Ectodermal cell (in vitro differentiated cells): ENCODE results near the gene CTIF.

Experiments used
- H3K27ac ChIP-seq: 2 replicates; pipeline ENCODE4 v1.7.0; 2013; ENCODE audit warnings: mild to moderate bottlenecking, low read depth, low read length; ENCODE audit not compliant: insufficient read depth, poor library complexity, severe bottlenecking
- H3K27me3 ChIP-seq: 2 replicates; pipeline ENCODE4 v1.7.0; 2013; ENCODE audit warnings: mild to moderate bottlenecking, low read length; ENCODE audit not compliant: insufficient read depth, control insufficient read depth, poor library complexity, severe bottlenecking
- H3K36me3 ChIP-seq: one replicate; pipeline ENCODE4 v1.7.0; 2013; ENCODE audit warnings: low read length; ENCODE audit not compliant: control insufficient read depth, insufficient read depth
- H3K4me1 ChIP-seq: one replicate; pipeline ENCODE4 v1.7.0; 2013; ENCODE audit warnings: low read length; ENCODE audit not compliant: control insufficient read depth, insufficient read depth
- H3K4me3 ChIP-seq: 2 replicates; pipeline ENCODE4 v1.7.0; 2013; ENCODE audit warnings: low read depth, low read length, control low read depth; ENCODE audit not compliant: insufficient read depth
- H3K9me3 ChIP-seq: 2 replicates; pipeline ENCODE4 v1.7.0; 2013; ENCODE audit warnings: mild to moderate bottlenecking, low read length, moderate library complexity; ENCODE audit not compliant: control insufficient read depth
- WGBS, 2 experiments: methylation state at CpG; one replicate each; pipeline ENCODE4 v1.1.7; 2013; ENCODE audit warnings: missing lambda C conversion rate in 2 of 2; 5-methylcytosine and 5-hydroxymethylcytosine counted together

The CTIF gene

DNA sequence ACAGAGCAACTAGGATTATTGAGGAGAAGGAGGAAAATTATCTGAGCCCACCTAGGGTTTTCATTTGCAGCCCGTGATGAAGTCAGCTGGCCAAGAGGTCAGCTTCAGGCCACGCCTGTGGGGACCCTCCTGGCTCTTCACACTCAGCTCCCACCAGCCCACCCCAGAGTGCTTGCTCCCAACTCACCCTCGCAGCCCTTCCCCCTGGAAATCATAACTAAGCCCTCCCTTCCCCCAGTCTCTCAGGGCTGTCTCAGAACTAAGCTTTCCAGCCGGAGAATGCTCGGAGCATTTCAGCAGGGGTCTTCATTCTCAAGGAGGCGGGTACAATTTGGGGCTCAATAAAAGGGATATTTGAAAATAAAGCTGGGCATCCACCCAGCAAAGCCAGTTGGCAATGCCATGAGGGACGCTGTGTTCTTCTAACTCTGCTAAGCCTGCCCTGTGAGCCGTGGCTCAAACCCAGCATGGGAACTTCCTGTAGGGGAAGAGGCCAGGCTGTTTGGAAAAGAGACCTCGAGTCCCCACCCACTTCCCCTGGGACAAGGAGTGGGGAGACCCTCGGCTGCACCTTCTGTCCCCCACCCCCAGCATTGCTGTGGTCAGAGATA, 194.9 kb downstream of the CTIF start:
- H3K4me3 ChIP-seq: no peak overlapping the region
- 60 to 66% methylated on average over 10 of the region's 10 CpGs for WGBS, 2 experiments
- H3K27me3 ChIP-seq: no peaks in the 10 kb centered on the region
- H3K36me3 ChIP-seq: no peaks in the 10 kb centered on the region
- no peak overlapping the region for H3K27ac ChIP-seq
- H3K4me1 ChIP-seq: peaks cover 18% of the 10 kb centered on the region
- H3K9me3 ChIP-seq: no peaks in the 10 kb centered on the region

DNA sequence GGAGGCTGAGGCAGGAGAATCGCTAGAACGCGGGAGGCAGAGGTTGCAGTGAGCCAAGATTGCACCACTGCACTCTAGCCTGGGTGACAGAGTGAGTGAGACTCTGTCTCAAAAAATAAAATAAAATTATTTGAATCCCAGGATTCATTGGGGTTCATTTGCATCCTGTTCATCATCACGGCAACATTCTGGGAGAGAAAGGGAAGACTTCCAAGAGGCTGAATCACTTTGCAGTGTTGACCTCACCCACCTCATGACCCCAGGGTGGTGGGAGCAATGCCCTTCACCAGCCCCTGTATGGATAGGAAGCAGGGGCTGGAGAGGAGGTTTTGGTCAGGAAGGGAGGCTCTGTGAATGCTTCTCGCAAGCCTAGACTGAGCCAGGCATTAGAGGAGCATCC, 195.6 kb downstream of the CTIF start:
- H3K36me3 ChIP-seq: no peaks in the 10 kb centered on the region
- H3K27me3 ChIP-seq: no peaks in the 10 kb centered on the region
- H3K4me3 ChIP-seq: no peak overlapping the region
- WGBS, 2 experiments: 92 to 93% methylated on average over 5 of the region's 5 CpGs
- H3K9me3 ChIP-seq: no peaks in the 10 kb centered on the region
- H3K4me1 ChIP-seq: peaks cover 18% of the 10 kb centered on the region
- H3K27ac ChIP-seq: no peak overlapping the region

DNA sequence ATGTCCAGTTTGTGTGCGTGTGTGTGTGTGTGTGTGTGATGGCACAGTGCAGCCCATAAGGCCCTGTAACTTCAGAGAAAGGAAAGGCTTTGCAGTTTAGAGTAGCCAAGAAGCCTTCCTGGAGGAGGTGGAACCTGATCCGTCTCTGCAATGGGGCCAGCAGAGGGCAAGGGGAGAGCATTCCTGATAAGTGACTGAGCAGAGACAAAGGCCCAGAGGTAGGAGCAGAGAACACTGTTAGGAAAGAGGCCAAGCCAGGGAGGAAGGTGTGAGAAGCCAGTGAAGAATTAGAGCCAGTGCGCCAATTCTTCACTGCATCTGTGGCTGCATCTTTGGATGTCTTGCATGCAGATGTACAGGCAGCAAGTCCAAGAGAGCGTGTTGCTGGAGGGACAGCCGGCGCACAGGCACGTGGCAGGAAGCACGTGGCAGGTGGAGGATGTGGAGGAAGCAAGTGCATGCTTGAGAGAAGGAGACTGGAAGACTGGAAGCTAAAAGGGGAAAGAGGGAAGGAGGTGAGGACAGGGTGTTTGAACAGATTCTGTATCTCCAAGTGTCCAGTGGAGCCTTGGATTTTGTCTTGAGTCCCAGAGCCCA, 196.3 kb downstream of the CTIF start:
- H3K4me3 ChIP-seq: no peak overlapping the region
- no peaks in the 10 kb centered on the region for H3K9me3 ChIP-seq
- WGBS, 2 experiments: 84% methylated on average over 8 of the region's 8 CpGs
- peaks cover 18% of the 10 kb centered on the region for H3K4me1 ChIP-seq
- H3K36me3 ChIP-seq: no peaks in the 10 kb centered on the region
- no peak overlapping the region for H3K27ac ChIP-seq
- no peaks in the 10 kb centered on the region for H3K27me3 ChIP-seq

DNA sequence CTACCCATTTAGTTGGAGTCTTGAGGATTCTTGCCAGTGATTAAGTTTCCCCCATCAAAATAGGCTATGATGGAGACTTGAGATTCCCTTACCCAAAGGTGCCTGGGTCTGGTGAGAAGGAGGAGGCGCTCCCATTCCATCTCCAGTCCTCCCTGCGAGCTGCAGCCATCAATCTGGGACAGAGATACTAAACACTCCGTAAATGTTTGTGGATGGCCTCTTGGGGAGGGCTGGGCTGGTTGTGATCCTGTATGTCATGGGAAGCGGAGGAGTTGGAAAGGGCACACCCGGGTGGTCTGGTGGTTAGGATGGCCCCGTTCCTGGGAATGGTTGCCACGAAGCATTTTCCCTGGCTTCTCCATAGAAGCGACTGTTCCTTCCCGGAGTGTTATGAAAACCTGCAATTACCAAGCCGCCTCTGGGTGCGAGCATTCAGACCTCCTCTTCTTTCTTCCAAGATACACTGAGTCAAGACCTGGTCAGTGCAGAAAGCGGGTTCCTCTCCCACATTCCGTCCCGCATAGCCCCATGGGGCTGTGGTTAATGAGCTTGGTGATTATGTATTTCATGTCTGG, 196.9 kb downstream of the CTIF start:
- Histone ChIP-seq H3K27me3 (no peaks in the 10 kb centered on the region), H3K9me3 (no peaks in the 10 kb centered on the region), H3K4me1 (peaks cover 18% of the 10 kb centered on the region), H3K4me3 (no peak overlapping the region), H3K36me3 (no peaks in the 10 kb centered on the region), H3K27ac (no peak overlapping the region)
- WGBS, 2 experiments: 94 to 96% methylated on average over 14 of the region's 14 CpGs

DNA sequence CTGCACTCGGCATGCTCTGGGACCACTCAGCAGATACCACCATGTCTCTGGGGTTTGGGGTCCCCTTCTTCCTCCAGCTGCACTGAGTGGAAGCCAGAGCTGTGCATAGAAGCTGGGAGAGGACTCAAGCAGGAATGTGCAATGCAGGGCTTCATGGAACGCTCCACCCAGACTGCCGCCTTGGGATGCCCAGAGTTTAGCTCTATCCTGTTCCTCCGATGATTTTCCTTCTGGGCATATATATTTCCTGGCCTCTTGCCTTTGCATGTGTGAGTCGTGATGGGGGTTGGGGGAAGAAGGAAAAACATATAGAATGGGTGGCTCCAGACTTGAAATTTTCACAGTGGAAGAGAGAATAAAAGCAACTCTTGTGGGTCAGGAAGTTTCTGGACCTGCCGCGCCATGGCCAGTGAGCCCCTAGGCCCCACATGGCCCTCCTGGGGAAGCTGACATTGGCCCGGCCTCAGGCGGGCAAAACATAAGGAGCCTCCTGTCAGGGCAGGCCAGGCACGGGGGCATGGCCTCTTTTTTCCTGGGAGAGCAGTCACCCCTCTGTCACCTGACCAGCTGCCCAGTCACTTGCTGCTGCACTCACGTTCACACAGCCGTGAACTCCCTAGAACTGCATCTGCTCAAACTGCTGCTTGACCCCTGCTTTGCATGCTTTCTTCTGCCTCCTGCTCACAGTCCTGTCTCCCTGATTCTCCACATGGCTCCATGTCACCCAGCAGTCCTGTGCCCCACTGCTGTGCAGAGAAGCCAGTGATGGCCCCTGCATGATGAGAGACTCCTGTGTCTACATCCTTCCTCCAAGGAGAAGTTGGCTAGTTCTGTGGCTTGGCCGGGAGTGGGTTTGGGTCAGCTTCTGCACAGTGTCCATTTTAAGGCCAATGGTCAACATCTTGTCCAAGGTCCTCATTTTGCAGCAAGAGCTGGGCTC, 197.8 kb downstream of the CTIF start:
- H3K4me1 ChIP-seq: peaks cover 18% of the 10 kb centered on the region
- no peaks in the 10 kb centered on the region for H3K27me3 ChIP-seq
- WGBS, 2 experiments: 93 to 95% methylated on average over 13 of the region's 13 CpGs
- no peak overlapping the region for H3K27ac ChIP-seq
- H3K9me3 ChIP-seq: no peaks in the 10 kb centered on the region
- no peak overlapping the region for H3K4me3 ChIP-seq
- no peaks in the 10 kb centered on the region for H3K36me3 ChIP-seq

DNA sequence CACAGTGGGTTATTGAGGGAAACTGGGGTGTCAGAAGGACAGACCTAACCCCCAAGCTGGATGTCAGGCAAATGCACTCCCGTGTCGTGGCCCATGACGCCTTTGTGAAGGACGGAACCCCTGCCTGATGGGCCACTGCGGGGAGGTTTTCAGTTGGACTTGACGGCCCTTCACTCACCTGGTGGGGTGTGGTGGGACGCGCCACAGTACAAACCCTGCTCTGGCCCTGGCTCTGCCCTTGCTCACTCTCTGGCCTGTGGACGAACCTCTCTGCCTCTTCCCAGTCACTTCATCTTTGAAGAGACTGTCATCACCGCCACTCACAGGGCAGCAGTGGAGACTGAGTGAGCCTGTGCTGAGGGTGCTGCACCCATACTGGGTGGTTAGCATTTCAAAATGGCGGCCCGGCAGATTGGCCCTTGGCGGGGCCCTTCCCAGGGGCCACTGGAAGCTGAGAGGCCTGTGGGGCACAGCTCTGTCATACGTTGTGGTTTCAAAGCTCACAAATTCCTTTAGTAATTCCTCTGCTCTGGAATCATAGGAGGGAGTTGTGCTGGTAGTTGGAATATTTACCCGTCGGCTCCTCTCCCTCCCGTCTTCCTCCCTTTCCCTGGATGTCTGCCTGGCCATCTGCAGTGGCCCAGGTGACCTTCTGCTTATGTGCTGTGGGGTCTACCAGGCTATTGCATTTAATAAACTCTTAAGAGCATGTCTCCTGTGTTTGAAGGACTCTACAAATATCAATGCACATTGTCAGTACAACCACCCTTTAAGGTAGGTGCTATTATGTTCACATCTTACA, 200.6 kb downstream of the CTIF start:
- Histone ChIP-seq H3K27ac (no peak overlapping the region), H3K36me3 (no peaks in the 10 kb centered on the region), H3K27me3 (no peaks in the 10 kb centered on the region)

DNA sequence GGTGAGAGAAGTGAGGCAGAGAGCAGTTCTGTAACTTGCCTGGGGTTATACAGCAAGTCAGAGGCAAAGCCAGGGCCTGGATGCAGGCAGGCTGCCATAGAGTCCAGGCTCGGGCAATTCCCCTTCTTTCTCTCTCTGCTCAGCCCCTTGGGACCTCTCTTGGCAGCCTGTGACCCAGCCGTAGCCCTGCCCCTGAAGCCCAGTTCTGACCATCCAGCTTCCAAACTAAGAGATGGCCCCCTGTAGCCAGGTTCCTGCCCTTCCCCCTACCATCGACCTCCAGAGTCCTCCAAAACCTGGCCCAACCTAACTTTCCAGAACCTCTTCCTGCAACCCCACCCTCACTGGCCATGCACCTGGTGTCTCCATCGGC, 201.2 kb downstream of the CTIF start:
- Histone ChIP-seq H3K27me3 (no peaks in the 10 kb centered on the region), H3K9me3 (no peaks in the 10 kb centered on the region), H3K36me3 (no peaks in the 10 kb centered on the region), H3K4me1 (peaks cover 3% of the 10 kb centered on the region), H3K4me3 (no peak overlapping the region), H3K27ac (no peak overlapping the region)
- 91 to 94% methylated on average over 4 of the region's 4 CpGs for WGBS, 2 experiments

More for the DNA sequence above, 200.6 kb downstream of the CTIF start:
- Histone ChIP-seq H3K4me3 (no peak overlapping the region), H3K4me1 (peaks cover 9% of the 10 kb centered on the region), H3K9me3 (no peaks in the 10 kb centered on the region)
- WGBS, 2 experiments: 87 to 88% methylated on average over 17 of the region's 17 CpGs

DNA sequence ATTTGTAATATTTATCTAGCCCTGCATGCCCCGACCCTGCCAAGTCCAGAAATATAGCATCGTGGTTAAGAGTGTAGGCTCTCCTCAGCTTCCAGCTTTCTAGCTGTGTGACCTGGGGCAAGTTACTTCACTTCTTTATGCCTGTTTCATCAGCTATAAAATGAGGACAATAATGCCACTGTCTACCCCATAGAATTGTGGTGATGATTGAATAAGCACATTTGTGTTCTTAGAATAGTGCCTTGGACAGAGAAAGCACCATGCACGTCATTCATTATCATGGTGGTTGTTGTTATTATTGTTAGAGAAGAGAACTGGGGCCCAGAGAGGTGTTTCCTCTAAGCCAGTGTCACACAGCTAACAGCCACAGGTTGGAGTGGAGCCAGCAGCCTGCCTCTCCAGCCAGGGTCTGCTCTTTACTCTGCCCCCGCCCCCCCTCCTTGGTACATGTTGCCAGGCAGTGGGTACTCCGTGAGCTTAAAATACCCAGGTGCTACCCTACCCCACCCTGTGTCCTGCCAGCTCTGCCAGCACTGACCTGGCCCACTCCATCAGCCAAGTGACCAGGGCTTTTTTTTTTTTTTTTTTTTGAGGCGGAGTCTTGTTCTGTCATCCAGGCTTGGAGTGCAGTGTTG, 202.1 kb downstream of the CTIF start:
- no peaks in the 10 kb centered on the region for H3K36me3 ChIP-seq
- H3K27ac ChIP-seq: no peak overlapping the region
- no peaks in the 10 kb centered on the region for H3K9me3 ChIP-seq
- WGBS, 2 experiments: 92 to 94% methylated on average over 4 to 5 of the region's 6 CpGs
- H3K4me3 ChIP-seq: no peak overlapping the region
- H3K4me1 ChIP-seq: no peaks in the 10 kb centered on the region
- H3K27me3 ChIP-seq: no peaks in the 10 kb centered on the region

- WGBS, 2 experiments: 94 to 96% methylated on average over 6 of the region's 6 CpGs
- H3K27me3 ChIP-seq: no peaks in the 10 kb centered on the region
- no peak overlapping the region for H3K27ac ChIP-seq
- H3K4me1 ChIP-seq: no peaks in the 10 kb centered on the region
- no peak overlapping the region for H3K4me3 ChIP-seq
- H3K36me3 ChIP-seq: no peaks in the 10 kb centered on the region
- no peaks in the 10 kb centered on the region for H3K9me3 ChIP-seq
Observed at GRCh38 chr18:48741866-48742265, 203.0 kb downstream of the CTIF start.
